Trophoblast cell (in vitro differentiated cells and primary cell): Measurements from ENCODE around the gene MYL9.
A peak's percentile ranks its signal among the peaks of the same experiment; 100 is the strongest.

Source experiments
- DNase-seq, 2 donors: peaks; one replicate each; pipeline ENCODE4 v3.0.0-alpha.2; 2016
- H2AFZ ChIP-seq: 2 replicates; pipeline ENCODE4 v1.6.1; 2013; ENCODE audit warnings: low read length, moderate library complexity, mild to moderate bottlenecking; ENCODE audit not compliant: insufficient read depth, poor library complexity
- H2AK5ac ChIP-seq: 2 replicates; pipeline ENCODE4 v1.6.1; 2013; ENCODE audit warnings: mild to moderate bottlenecking, low read length
- H2BK120ac ChIP-seq: 2 replicates; pipeline ENCODE4 v1.6.1; 2013; ENCODE audit warnings: low read length, mild to moderate bottlenecking, moderate library complexity; ENCODE audit not compliant: insufficient read depth, poor library complexity
- H2BK12ac ChIP-seq: 2 replicates; pipeline ENCODE4 v1.6.1; 2013; ENCODE audit warnings: mild to moderate bottlenecking, low read length, moderate library complexity
- H2BK5ac ChIP-seq: 2 replicates; pipeline ENCODE4 v1.6.1; 2013; ENCODE audit warnings: low read length, low read depth, moderate library complexity, mild to moderate bottlenecking; ENCODE audit not compliant: poor library complexity
- H3K14ac ChIP-seq: 2 replicates; pipeline ENCODE4 v1.6.1; 2013; ENCODE audit warnings: mild to moderate bottlenecking, low read length
- H3K18ac ChIP-seq: 2 replicates; pipeline ENCODE4 v1.6.1; 2013; ENCODE audit warnings: mild to moderate bottlenecking, low read length
- H3K23ac ChIP-seq: 2 replicates; pipeline ENCODE4 v1.6.1; 2013; ENCODE audit warnings: low read length
- H3K27ac ChIP-seq: 2 replicates; pipeline ENCODE4 v1.5.1; 2013; ENCODE audit warnings: low read depth, mild to moderate bottlenecking, inconsistent platforms, low read length, moderate library complexity
- H3K27me3 ChIP-seq: 2 replicates; pipeline ENCODE4 v1.6.1; 2013; ENCODE audit warnings: inconsistent platforms, mild to moderate bottlenecking, low read length, moderate library complexity; ENCODE audit not compliant: insufficient read depth
- H3K36me3 ChIP-seq, 2 experiments: 1 replicate in 1 of 2; 2 replicates in 1 of 2; pipeline ENCODE4 v1.6.1; 2013; ENCODE audit warnings: low read length in 2 of 2, mild to moderate bottlenecking in 2 of 2, moderate library complexity in 1 of 2; ENCODE audit not compliant: insufficient read depth in 2 of 2, control insufficient read depth in 1 of 2
- H3K4ac ChIP-seq: 2 replicates; pipeline ENCODE4 v1.6.1; 2013; ENCODE audit warnings: low read depth, mild to moderate bottlenecking, low read length, moderate library complexity
- H3K4me1 ChIP-seq, 2 experiments: 1 replicate in 1 of 2; 2 replicates in 1 of 2; pipeline ENCODE4 v1.6.1; 2013; ENCODE audit warnings: low read length in 2 of 2, mild to moderate bottlenecking in 2 of 2, moderate library complexity in 1 of 2; ENCODE audit not compliant: insufficient read depth in 2 of 2, control insufficient read depth in 1 of 2
- H3K4me2 ChIP-seq: 2 replicates; pipeline ENCODE4 v1.6.1; 2013; ENCODE audit warnings: inconsistent platforms, mild to moderate bottlenecking, low read length, moderate library complexity
- H3K4me3 ChIP-seq: 2 replicates; pipeline ENCODE4 v1.5.1; 2013; ENCODE audit warnings: mild to moderate bottlenecking, low read depth, low read length, inconsistent platforms
- H3K79me1 ChIP-seq: one replicate; pipeline ENCODE4 v1.6.1; 2013; ENCODE audit warnings: low read length
- H3K79me2 ChIP-seq: 2 replicates; pipeline ENCODE4 v1.6.1; 2013; ENCODE audit warnings: low read length, mild to moderate bottlenecking; ENCODE audit not compliant: control insufficient read depth, insufficient read depth, poor library complexity
- H3K9ac ChIP-seq: 2 replicates; pipeline ENCODE4 v1.6.1; 2013; ENCODE audit warnings: mild to moderate bottlenecking, low read length
- H3K9me3 ChIP-seq: 2 replicates; pipeline ENCODE4 v1.6.1; 2013; ENCODE audit warnings: low read depth, mild to moderate bottlenecking, control low read depth, inconsistent platforms, low read length; ENCODE audit not compliant: insufficient read depth
- H4K12ac ChIP-seq: 2 replicates; pipeline ENCODE4 v1.6.1; 2013; ENCODE audit warnings: low read depth, mild to moderate bottlenecking, low read length, moderate library complexity
- H4K8ac ChIP-seq: 2 replicates; pipeline ENCODE4 v1.6.1; 2013; ENCODE audit warnings: low read depth, mild to moderate bottlenecking, low read length, moderate library complexity
- H4K91ac ChIP-seq: one replicate; pipeline ENCODE4 v1.6.1; 2013; ENCODE audit warnings: low read depth, mild to moderate bottlenecking, low read length, moderate library complexity
- WGBS: extraction: QIAGEN DNeasy Blood & Tissue Kit; methylation state at CpG from one replicate; pipeline ENCODE4 v1.1.7; 2013; ENCODE audit warnings: missing lambda C conversion rate; ENCODE audit not compliant: insufficient read length, insufficient coverage; ENCODE audit errors: extremely low coverage; 5-methylcytosine and 5-hydroxymethylcytosine counted together

MYL9 gene

GRCh38 chr20:36584018-36584481 lies 42.7 kb downstream of the MYL9 start:
- peaks cover 9 to 12% of the 10 kb centered on the region in 2 experiments for H3K4me1 ChIP-seq
- no peak overlapping the region for H2BK12ac ChIP-seq
- H3K18ac ChIP-seq = no peak overlapping the region
- no peak overlapping the region for H3K4ac ChIP-seq
- H2BK120ac ChIP-seq = no peak overlapping the region
- WGBS = no CpG with 5 or more reads among the region's 2 CpGs
- H2AK5ac ChIP-seq = no peak overlapping the region
- no peak overlapping the region for H3K23ac ChIP-seq
- H3K9ac ChIP-seq = no peak overlapping the region
- H4K8ac ChIP-seq = no peak overlapping the region
- no peak overlapping the region for H3K4me2 ChIP-seq
- no peak overlapping the region for H4K91ac ChIP-seq
- peaks cover 21 to 31% of the 10 kb centered on the region in 2 experiments for H3K36me3 ChIP-seq
- no peak for DNase-seq
- H3K14ac ChIP-seq = no peak overlapping the region
- H2AFZ ChIP-seq = no peak overlapping the region
- H3K79me2 ChIP-seq = peaks cover 2% of the 10 kb centered on the region
- H3K27ac ChIP-seq = no peak overlapping the region
- no peak overlapping the region for H3K4me3 ChIP-seq
- no peak overlapping the region for H4K12ac ChIP-seq
- H3K9me3 ChIP-seq = peaks cover 3% of the 10 kb centered on the region
- no peaks in the 10 kb centered on the region for H3K27me3 ChIP-seq
- no peaks in the 10 kb centered on the region for H3K79me1 ChIP-seq
- H2BK5ac ChIP-seq = no peak overlapping the region

GRCh38 chr20:36585410-36586125 lies 44.2 kb downstream of the MYL9 start:
- Histone ChIP-seq H2AFZ (no peak overlapping the region), H3K36me3 (peaks cover 14 to 22% of the 10 kb centered on the region in 2 experiments), H3K79me1 (no peaks in the 10 kb centered on the region), H3K27ac (peak overlapping the region; percentile 53), H2AK5ac (peak overlapping the region; percentile 62), H2BK5ac (no peak overlapping the region), H3K4me1 (peaks cover 9 to 12% of the 10 kb centered on the region in 2 experiments), H3K4me3 (no peak overlapping the region), H3K4ac (peak overlapping the region; percentile 33), H3K14ac (no peak overlapping the region), H3K9ac (no peak overlapping the region), H2BK12ac (peak overlapping the region; percentile 54), H3K9me3 (peaks cover 3% of the 10 kb centered on the region), H4K8ac (peak overlapping the region; percentile 35), H4K91ac (no peak overlapping the region), H4K12ac (no peak overlapping the region), H3K27me3 (no peaks in the 10 kb centered on the region), H3K18ac (peak overlapping the region; percentile 76), H3K79me2 (peaks cover 2% of the 10 kb centered on the region), H3K4me2 (peak overlapping the region; percentile 2), H2BK120ac (no peak overlapping the region), H3K23ac (no peak overlapping the region)
- peak; percentile 77 to 89 for DNase-seq
- no CpG with 5 or more reads among the region's 8 CpGs for WGBS

GRCh38 chr20:36587388-36588070 lies 46.2 kb downstream of the MYL9 start:
- H2AFZ ChIP-seq = no peak overlapping the region
- no peak overlapping the region for H3K27ac ChIP-seq
- H3K14ac ChIP-seq = no peak overlapping the region
- peak overlapping the region; percentile 15 for H3K9ac ChIP-seq
- H3K36me3 ChIP-seq = peaks cover 13 to 22% of the 10 kb centered on the region in 2 experiments
- H3K18ac ChIP-seq = no peak overlapping the region
- no peak overlapping the region for H3K4ac ChIP-seq
- H3K4me2 ChIP-seq = no peak overlapping the region
- peaks cover 6% of the 10 kb centered on the region for H3K9me3 ChIP-seq
- no peaks in the 10 kb centered on the region for H3K27me3 ChIP-seq
- H3K23ac ChIP-seq = no peak overlapping the region
- no CpG with 5 or more reads among the region's 3 CpGs for WGBS
- H4K91ac ChIP-seq = no peak overlapping the region
- peaks cover 2% of the 10 kb centered on the region for H3K79me2 ChIP-seq
- no peak for DNase-seq
- H2BK120ac ChIP-seq = no peak overlapping the region
- no peak overlapping the region for H2BK5ac ChIP-seq
- H3K79me1 ChIP-seq = no peaks in the 10 kb centered on the region
- peaks cover 9 to 12% of the 10 kb centered on the region in 2 experiments for H3K4me1 ChIP-seq
- H2AK5ac ChIP-seq = no peak overlapping the region
- no peak overlapping the region for H4K8ac ChIP-seq
- no peak overlapping the region for H3K4me3 ChIP-seq
- no peak overlapping the region for H4K12ac ChIP-seq
- H2BK12ac ChIP-seq = no peak overlapping the region

- Histone ChIP-seq H2BK5ac (no peak overlapping the region), H2BK12ac (no peak overlapping the region), H3K4ac (no peak overlapping the region), H3K4me2 (no peak overlapping the region), H3K27ac (no peak overlapping the region), H3K27me3 (no peaks in the 10 kb centered on the region), H4K8ac (no peak overlapping the region), H3K14ac (no peak overlapping the region), H3K23ac (no peak overlapping the region), H4K12ac (no peak overlapping the region), H3K4me3 (no peak overlapping the region), H3K9ac (no peak overlapping the region), H2BK120ac (no peak overlapping the region), H3K79me2 (no peaks in the 10 kb centered on the region), H3K36me3 (peaks cover 12 to 23% of the 10 kb centered on the region in 2 experiments), H3K4me1 (no peaks in the 10 kb centered on the region), H3K18ac (no peak overlapping the region), H4K91ac (no peak overlapping the region), H2AFZ (no peak overlapping the region), H3K79me1 (no peaks in the 10 kb centered on the region), H2AK5ac (no peak overlapping the region), H3K9me3 (peaks cover 6% of the 10 kb centered on the region)
- no peak for DNase-seq
- no CpG with 5 or more reads among the region's 5 CpGs for WGBS
These were observed 50.0 kb downstream of the MYL9 start for GRCh38 chr20:36591281-36591680.
